Endothelial cell of umbilical vein (primary cell): ENCODE measurements around the gene CLIP2. TPM values are rescaled to one million over a fixed set of nuclear protein-coding genes. Genes with fewer than 3 reads are reported as not detected.

ENCODE experiments used
- BruUV-seq: library from RNA; stranded (reverse); fragments of 400-500 nt; replicated peaks from 2 replicates; lab custom pipeline; 2021; lab: Mats Ljungman, UMichigan
- CTCF ChIA-PET: fragments of 300-600, 350-600 bp; sonication (Branson Sonifier 250); formaldehyde crosslinking; loops from one replicate; lab custom pipeline; 2021; ENCODE audit warnings: antibody characterized with exemption, inconsistent platforms; lab: Charles Lee
- POLR2A ChIA-PET: fragments of 300-600, 350-600 bp; sonication (Branson Sonifier 250); formaldehyde crosslinking; loops from one replicate; lab custom pipeline; 2021; ENCODE audit warnings: antibody characterized with exemption, inconsistent platforms; lab: Charles Lee
- DNase-seq: peaks from one replicate; pipeline ENCODE4 v3.0.0-alpha.2; 2011; ENCODE audit warnings: low read depth, low spot score
- FAIRE-seq: peaks from 2 replicates; lab custom pipeline; 2011; peaks lifted over from hg19 to GRCh38; lab: Jason Lieb, UNC
- H2AFZ ChIP-seq: 2 replicates; pipeline ENCODE4 v1.6.0; 2012; ENCODE audit warnings: low read depth, low read length, control low read depth, inconsistent platforms
- H3K27ac ChIP-seq: 2 replicates; pipeline ENCODE4 v1.5.1; 2011; ENCODE audit warnings: low read depth, mild to moderate bottlenecking, control low read depth, low read length, moderate library complexity; ENCODE audit not compliant: insufficient read depth
- H3K27me3 ChIP-seq, 2 experiments: 2 replicates each; pipeline versions ENCODE4 v1.6.0 to v1.6.1; 2011; ENCODE audit warnings: low read length in 2 of 2, mixed read lengths in 1 of 2; ENCODE audit not compliant: control insufficient read depth in 2 of 2, insufficient read depth in 2 of 2
- H3K36me3 ChIP-seq, 2 experiments: 2 replicates in 1 of 2; 3 replicates in 1 of 2; pipeline ENCODE4 v1.5.1; 2011; ENCODE audit warnings: low read length in 2 of 2, mild to moderate bottlenecking in 1 of 2, moderate library complexity in 1 of 2; ENCODE audit not compliant: control insufficient read depth in 2 of 2, insufficient read depth in 2 of 2; ENCODE audit errors: extremely low read depth in 1 of 2
- H3K4me1 ChIP-seq: 3 replicates; pipeline ENCODE4 v1.5.1; 2011; ENCODE audit warnings: mild to moderate bottlenecking, low read length; ENCODE audit not compliant: control insufficient read depth, insufficient read depth; ENCODE audit errors: extremely low read depth
- H3K4me2 ChIP-seq: 2 replicates; pipeline ENCODE4 v1.6.1; 2011; ENCODE audit warnings: low read length, control low read depth, mixed read lengths; ENCODE audit not compliant: insufficient read depth
- H3K4me3 ChIP-seq, 3 experiments: fragments of 200-600 bp in 1 of 3; sonication (generic), shearing (Covaris generic) in 1 of 3; replicated peaks in 1 of 3; 2 replicates each; pipeline ENCODE4 v1.5.1; 2011 to 2016; ENCODE audit warnings: control low read depth in 3 of 3, low read length in 3 of 3, mild to moderate bottlenecking in 2 of 3, inconsistent platforms in 1 of 3, low read depth in 1 of 3, moderate library complexity in 1 of 3; ENCODE audit not compliant: insufficient read depth in 1 of 3
- H3K79me2 ChIP-seq: 2 replicates; pipeline ENCODE4 v1.6.0; 2012; ENCODE audit warnings: low read length, inconsistent platforms; ENCODE audit not compliant: control insufficient read depth, insufficient read depth
- H3K9ac ChIP-seq: replicated peaks from 2 replicates; pipeline ENCODE3; 2011; ENCODE audit warnings: low read length, control low read depth; ENCODE audit not compliant: insufficient read depth; ENCODE audit errors: extremely low read depth
- H3K9me1 ChIP-seq: replicated peaks from 3 replicates; pipeline ENCODE4 v1.6.0; 2011; ENCODE audit warnings: mild to moderate bottlenecking, low read length; ENCODE audit not compliant: control insufficient read depth, insufficient read depth; ENCODE audit errors: extremely low read depth
- H3K9me3 ChIP-seq: replicated peaks from 2 replicates; pipeline ENCODE4 v1.5.1; 2012; ENCODE audit warnings: low read length, inconsistent platforms; ENCODE audit not compliant: control insufficient read depth, insufficient read depth
- H4K20me1 ChIP-seq: replicated peaks from 2 replicates; pipeline ENCODE3; 2011; ENCODE audit warnings: mild to moderate bottlenecking, low read length; ENCODE audit not compliant: control insufficient read depth, insufficient read depth; ENCODE audit errors: extremely low read depth
- CTCF ChIP-seq, 2 donors: IDR thresholded peaks; 1 replicate in 1 of 2; 2 replicates in 1 of 2; pipeline ENCODE4 v1.5.1; 2011; ENCODE audit warnings: low read length in 2 of 2, mild to moderate bottlenecking in 2 of 2, moderate library complexity in 2 of 2, control low read depth in 1 of 2, inconsistent platforms in 1 of 2, low read depth in 1 of 2; ENCODE audit not compliant: insufficient read depth in 1 of 2; ENCODE audit errors: extremely low read depth in 1 of 2
- EZH2 ChIP-seq: IDR thresholded peaks from 2 replicates; pipeline ENCODE4 v1.6.1; 2012; ENCODE audit warnings: borderline replicate concordance, low read depth, mild to moderate bottlenecking, moderate library complexity, low read length, inconsistent platforms; ENCODE audit not compliant: severe bottlenecking
- FOS ChIP-seq: IDR thresholded peaks from 2 replicates; pipeline ENCODE4 v1.6.1; 2011; ENCODE audit warnings: mild to moderate bottlenecking, low read length, moderate library complexity, borderline replicate concordance; ENCODE audit not compliant: insufficient read depth
- GATA2 ChIP-seq: IDR thresholded peaks from 2 replicates; pipeline ENCODE4 v1.7.0; 2011; ENCODE audit warnings: low read depth, mild to moderate bottlenecking, moderate library complexity, mixed read lengths, low read length; ENCODE audit not compliant: insufficient read length, insufficient read depth
- JUN ChIP-seq: IDR thresholded peaks from 2 replicates; pipeline ENCODE4 v1.6.1; 2011; ENCODE audit warnings: borderline replicate concordance, low read depth; ENCODE audit not compliant: insufficient read length, insufficient read depth
- MAX ChIP-seq: IDR thresholded peaks from 2 replicates; pipeline ENCODE4 v1.6.1; 2011; ENCODE audit not compliant: insufficient read depth, insufficient read length
- MYC ChIP-seq: IDR thresholded peaks from one replicate; pipeline ENCODE4 v1.6.1; 2011; ENCODE audit warnings: mild to moderate bottlenecking, low read depth, low read length
- POLR2A ChIP-seq: IDR thresholded peaks from 2 replicates; pipeline ENCODE4 v1.6.1; 2012; ENCODE audit warnings: low read depth, mild to moderate bottlenecking, control low read depth, low read length
- POLR2AphosphoS5 ChIP-seq: IDR thresholded peaks from 2 replicates; pipeline ENCODE4 v1.6.1; 2012; ENCODE audit warnings: low read depth, mild to moderate bottlenecking, control low read depth, low read length, moderate library complexity; ENCODE audit not compliant: insufficient read depth
- dilution Hi-C: fragments of 300-500 bp; cut with MboI; formaldehyde crosslinking; loops from one replicate; pipeline ENCODE4 v1.15.0; 2019; ENCODE audit warnings: low sequenced_read_pairs; ENCODE audit not compliant: extremely low pct_ligation_motif_present
- intact Hi-C: fragments of 100-400 bp; cut with micrococcal nuclease; formaldehyde crosslinking; loops from one replicate; pipeline ENCODE4 v1.10.0; 2022
- polyA plus RNA-seq, 4 experiments: library from polyadenylated mRNA; depleted of rRNA in 3 of 4; stranded (reverse) in 3 of 4; unstranded in 1 of 4; fragments of >200 nt; gene quantifications; 2 replicates each; pipeline versions ENCODE4 v1.2.1 to v1.2.3, GENCODE V29; 2011 to 2012; ENCODE audit warnings: missing spikeins in 1 of 4
- total RNA-seq: library from RNA; stranded (reverse); gene quantifications from 2 replicates; pipeline ENCODE4 v1.2.3, GENCODE V29; 2021

CLIP2 gene
- total and polyA plus RNA-seq, 2 donors (not counting 3 experiments of a cell fraction or from before 2014, with no cell fraction given): 8.3 to 37.1 TPM

- ChIA-PET POLR2A (no interaction called here), CTCF (interaction anchor here (1.3 kb wide), 1 partner anchor 78 kb away, joined by 5 read pairs; no protein-coding TSS in a partner anchor)
- Histone ChIP-seq H3K27me3 (no peaks in the 10 kb centered on the region), H3K9me3 (no peaks in the 10 kb centered on the region), H4K20me1 (no peaks in the 10 kb centered on the region), H3K4me1 (peaks cover 13% of the 10 kb centered on the region), H2AFZ (no peak overlapping the region), H3K9me1 (no peaks in the 10 kb centered on the region), H3K79me2 (no peaks in the 10 kb centered on the region), H3K27ac (no peak overlapping the region), H3K4me3 (no peak overlapping the region), H3K36me3 (no peaks in the 10 kb centered on the region), H3K4me2 (no peak overlapping the region), H3K9ac (no peak overlapping the region)
- BruUV-seq: no TSS peak
- intact Hi-C loops (no loop called here), dilution Hi-C loops (no loop called here)
- no peak for TF ChIP-seq MYC
- no peak for TF ChIP-seq POLR2A
- TF ChIP-seq CTCF (IDR thresholded peaks at IDR 0.05; ENCODE audit: extremely low read depth in 1 of 2, insufficient read depth in 1 of 2, low read depth in 1 of 2, low read length in 2 of 2): no peak
- no peak for TF ChIP-seq POLR2AphosphoS5
- no peak for TF ChIP-seq GATA2
- no peak for TF ChIP-seq JUN
- TF ChIP-seq FOS: no peak
- no peak for TF ChIP-seq MAX
- no peak for TF ChIP-seq EZH2
- FAIRE-seq: no peak
- no peak for DNase-seq
Observed at GRCh38 chr7:74283858-74284447, 5.3 kb upstream of the CLIP2 start.
